Body of pancreas (tissue), 4 donors: ENCODE measurements around the gene SPNS1.

Experiments
- POLR2A ChIP-seq, 3 donors: fragments of 450-650 bp; IDR thresholded peaks; one replicate each; pipeline ENCODE4 v1.6.1; 2016; ENCODE audit warnings: antibody characterized with exemption in 3 of 3, mild to moderate bottlenecking in 2 of 3
- TF ChIP-seq, protein P1 (sequence below), 7 experiments: fragments of 450-650 bp in 4 of 7; fragments of 200-600 bp in 3 of 7; sonication (generic) in 3 of 7; IDR thresholded peaks; one replicate each; pipeline ENCODE4 v1.5.1; 2016 to 2019; ENCODE audit warnings: antibody characterized with exemption in 7 of 7

DNA sequence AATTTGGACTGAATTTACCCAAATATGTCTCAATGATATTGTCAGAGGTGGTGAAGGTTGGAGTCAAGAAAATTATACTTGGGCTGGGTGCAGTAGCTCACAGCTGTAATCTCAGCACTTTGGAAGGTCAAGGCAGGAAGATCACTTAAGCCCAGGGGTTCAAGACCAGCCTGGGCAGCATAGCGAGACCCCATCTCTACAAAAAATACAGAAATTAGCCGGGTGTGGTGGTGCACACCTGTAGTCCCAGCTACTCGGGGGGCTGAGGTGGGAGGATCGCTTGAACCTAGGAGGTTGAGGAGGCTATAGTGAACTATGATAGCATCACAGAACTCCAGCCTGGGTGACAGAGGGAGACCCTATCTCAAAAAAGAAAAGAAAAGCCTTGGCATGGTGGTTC is 51.2 kb downstream of the SPNS1 start:
- TF ChIP-seq, protein P1, sequence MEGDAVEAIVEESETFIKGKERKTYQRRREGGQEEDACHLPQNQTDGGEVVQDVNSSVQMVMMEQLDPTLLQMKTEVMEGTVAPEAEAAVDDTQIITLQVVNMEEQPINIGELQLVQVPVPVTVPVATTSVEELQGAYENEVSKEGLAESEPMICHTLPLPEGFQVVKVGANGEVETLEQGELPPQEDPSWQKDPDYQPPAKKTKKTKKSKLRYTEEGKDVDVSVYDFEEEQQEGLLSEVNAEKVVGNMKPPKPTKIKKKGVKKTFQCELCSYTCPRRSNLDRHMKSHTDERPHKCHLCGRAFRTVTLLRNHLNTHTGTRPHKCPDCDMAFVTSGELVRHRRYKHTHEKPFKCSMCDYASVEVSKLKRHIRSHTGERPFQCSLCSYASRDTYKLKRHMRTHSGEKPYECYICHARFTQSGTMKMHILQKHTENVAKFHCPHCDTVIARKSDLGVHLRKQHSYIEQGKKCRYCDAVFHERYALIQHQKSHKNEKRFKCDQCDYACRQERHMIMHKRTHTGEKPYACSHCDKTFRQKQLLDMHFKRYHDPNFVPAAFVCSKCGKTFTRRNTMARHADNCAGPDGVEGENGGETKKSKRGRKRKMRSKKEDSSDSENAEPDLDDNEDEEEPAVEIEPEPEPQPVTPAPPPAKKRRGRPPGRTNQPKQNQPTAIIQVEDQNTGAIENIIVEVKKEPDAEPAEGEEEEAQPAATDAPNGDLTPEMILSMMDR (IDR thresholded peaks at IDR 0.05), result no peak
- no peak for TF ChIP-seq POLR2A (IDR thresholded peaks at IDR 0.05)
